Cerebellar nuclear complex (tissue), 1 donor: ENCODE data around the gene MTHFD1.

Source experiments
- DNase-seq, 2 experiments: peaks; one replicate each; lab custom pipeline; 2025; lab: John Stamatoyannopoulos, UW

Gene MTHFD1

GRCh38 chr14:64447876-64448670, 59.9 kb downstream of the MTHFD1 start:
- DNase-seq: no peak

- no peak for DNase-seq
These were observed 62.1 kb downstream of the MTHFD1 start for GRCh38 chr14:64450255-64450654.

GRCh38 chr14:64454671-64455070, 66.5 kb downstream of the MTHFD1 start:
- no peak for DNase-seq

GRCh38 chr14:64459405-64460136, 71.4 kb downstream of the MTHFD1 start:
- no peak for DNase-seq

GRCh38 chr14:64461221-64461620, 73.1 kb downstream of the MTHFD1 start:
- DNase-seq: no peak

- no peak for DNase-seq
These were observed 75.0 kb downstream of the MTHFD1 start for GRCh38 chr14:64463195-64463594.

- no peak for DNase-seq
These were observed 75.7 kb downstream of the MTHFD1 start for GRCh38 chr14:64463873-64464272.

- no peak for DNase-seq
These were observed 76.5 kb downstream of the MTHFD1 start for GRCh38 chr14:64464651-64465050.

- no peak for DNase-seq
These were observed 77.2 kb downstream of the MTHFD1 start, which contains the start of gene AKAP5 for GRCh38 chr14:64465191-64465822. AKAP5 (plus strand) TSS chr14:64465499; CDS start chr14:64468395, 2,896 bp downstream.

GRCh38 chr14:64465831-64466554, 77.8 kb downstream of the MTHFD1 start:
- peak in 1 of 2 experiments; percentile 26 for DNase-seq

GRCh38 chr14:64467101-64467500, 78.9 kb downstream of the MTHFD1 start:
- no peak for DNase-seq

- no peak for DNase-seq
These were observed 79.4 kb downstream of the MTHFD1 start for GRCh38 chr14:64467566-64467965.

GRCh38 chr14:64468451-64468850, 80.3 kb downstream of the MTHFD1 start:
- no peak for DNase-seq

- no peak for DNase-seq
These were observed 85.9 kb downstream of the MTHFD1 start for GRCh38 chr14:64474041-64474440.

- DNase-seq: no peak
These were observed 86.5 kb downstream of the MTHFD1 start for GRCh38 chr14:64474698-64475097.

- no peak for DNase-seq
These were observed 87.6 kb downstream of the MTHFD1 start for GRCh38 chr14:64475585-64476273.

- DNase-seq: no peak
These were observed 88.3 kb downstream of the MTHFD1 start for GRCh38 chr14:64476438-64476837.

- DNase-seq: no peak
These were observed 90.6 kb downstream of the MTHFD1 start for GRCh38 chr14:64478634-64479250.

GRCh38 chr14:64488590-64489099, 100.5 kb downstream of the MTHFD1 start:
- DNase-seq: no peak

GRCh38 chr14:64491637-64492036, 103.5 kb downstream of the MTHFD1 start:
- DNase-seq: no peak

- no peak for DNase-seq
These were observed 105.3 kb downstream of the MTHFD1 start for GRCh38 chr14:64493455-64493854.
